Measurements from ENCODE around the gene TMEM200A.

DNA sequence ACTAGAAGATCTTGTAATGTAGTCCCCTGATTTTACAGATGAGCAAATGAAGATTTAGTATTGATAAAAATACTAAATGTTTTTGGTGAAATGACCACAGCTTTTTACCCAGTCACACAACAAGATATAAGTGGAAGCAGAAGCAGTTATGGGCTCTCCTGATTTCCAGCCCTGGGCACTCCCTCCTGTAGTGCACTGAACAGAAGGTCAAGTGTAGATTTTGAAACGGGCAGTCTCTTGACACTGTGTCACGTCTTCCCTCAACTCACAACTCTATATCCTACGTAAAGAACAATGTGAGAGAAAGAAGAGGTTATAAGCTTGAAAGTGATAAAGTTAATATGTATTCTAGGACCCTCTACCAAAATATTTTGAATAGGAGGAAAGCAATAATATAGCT lies 23.3 kb downstream of the TMEM200A start:
- TF ChIP-seq, protein P1, sequence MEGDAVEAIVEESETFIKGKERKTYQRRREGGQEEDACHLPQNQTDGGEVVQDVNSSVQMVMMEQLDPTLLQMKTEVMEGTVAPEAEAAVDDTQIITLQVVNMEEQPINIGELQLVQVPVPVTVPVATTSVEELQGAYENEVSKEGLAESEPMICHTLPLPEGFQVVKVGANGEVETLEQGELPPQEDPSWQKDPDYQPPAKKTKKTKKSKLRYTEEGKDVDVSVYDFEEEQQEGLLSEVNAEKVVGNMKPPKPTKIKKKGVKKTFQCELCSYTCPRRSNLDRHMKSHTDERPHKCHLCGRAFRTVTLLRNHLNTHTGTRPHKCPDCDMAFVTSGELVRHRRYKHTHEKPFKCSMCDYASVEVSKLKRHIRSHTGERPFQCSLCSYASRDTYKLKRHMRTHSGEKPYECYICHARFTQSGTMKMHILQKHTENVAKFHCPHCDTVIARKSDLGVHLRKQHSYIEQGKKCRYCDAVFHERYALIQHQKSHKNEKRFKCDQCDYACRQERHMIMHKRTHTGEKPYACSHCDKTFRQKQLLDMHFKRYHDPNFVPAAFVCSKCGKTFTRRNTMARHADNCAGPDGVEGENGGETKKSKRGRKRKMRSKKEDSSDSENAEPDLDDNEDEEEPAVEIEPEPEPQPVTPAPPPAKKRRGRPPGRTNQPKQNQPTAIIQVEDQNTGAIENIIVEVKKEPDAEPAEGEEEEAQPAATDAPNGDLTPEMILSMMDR (IDR thresholded peaks at IDR 0.05) = no peak
- TF ChIP-seq POLR2A (IDR thresholded peaks at IDR 0.05) = no peak

Data from testis (tissue), 2 donors.